ENCODE measurements around the gene SPOCK1.

DNA sequence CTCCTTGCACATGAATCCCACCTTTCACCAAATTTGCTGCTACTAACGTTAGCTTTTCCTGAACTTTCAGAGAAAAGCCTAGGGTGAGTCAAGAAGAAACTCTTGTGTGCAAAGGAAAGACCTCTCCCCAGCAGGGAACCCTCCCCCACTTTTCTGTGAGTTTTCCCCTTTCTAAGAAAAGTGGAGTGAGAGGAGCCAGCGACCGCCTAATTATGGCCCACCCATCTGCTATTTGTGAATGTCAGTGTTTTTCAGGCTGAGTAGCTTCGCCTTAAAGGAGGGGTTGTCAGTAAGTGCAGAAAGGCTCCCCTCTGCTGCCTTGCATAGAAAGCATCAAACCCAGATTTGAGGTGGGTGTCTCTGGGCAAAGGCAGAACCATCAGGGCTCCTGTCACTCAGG, 46.8 kb upstream of the SPOCK1 start:
- TF ChIP-seq, protein P1, sequence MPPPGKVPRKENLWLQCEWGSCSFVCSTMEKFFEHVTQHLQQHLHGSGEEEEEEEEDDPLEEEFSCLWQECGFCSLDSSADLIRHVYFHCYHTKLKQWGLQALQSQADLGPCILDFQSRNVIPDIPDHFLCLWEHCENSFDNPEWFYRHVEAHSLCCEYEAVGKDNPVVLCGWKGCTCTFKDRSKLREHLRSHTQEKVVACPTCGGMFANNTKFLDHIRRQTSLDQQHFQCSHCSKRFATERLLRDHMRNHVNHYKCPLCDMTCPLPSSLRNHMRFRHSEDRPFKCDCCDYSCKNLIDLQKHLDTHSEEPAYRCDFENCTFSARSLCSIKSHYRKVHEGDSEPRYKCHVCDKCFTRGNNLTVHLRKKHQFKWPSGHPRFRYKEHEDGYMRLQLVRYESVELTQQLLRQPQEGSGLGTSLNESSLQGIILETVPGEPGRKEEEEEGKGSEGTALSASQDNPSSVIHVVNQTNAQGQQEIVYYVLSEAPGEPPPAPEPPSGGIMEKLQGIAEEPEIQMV (CRISPR knock-in tag; IDR thresholded peaks at IDR 0.05; ENCODE audit: low read depth): no peak
- TF ChIP-seq, protein P2, sequence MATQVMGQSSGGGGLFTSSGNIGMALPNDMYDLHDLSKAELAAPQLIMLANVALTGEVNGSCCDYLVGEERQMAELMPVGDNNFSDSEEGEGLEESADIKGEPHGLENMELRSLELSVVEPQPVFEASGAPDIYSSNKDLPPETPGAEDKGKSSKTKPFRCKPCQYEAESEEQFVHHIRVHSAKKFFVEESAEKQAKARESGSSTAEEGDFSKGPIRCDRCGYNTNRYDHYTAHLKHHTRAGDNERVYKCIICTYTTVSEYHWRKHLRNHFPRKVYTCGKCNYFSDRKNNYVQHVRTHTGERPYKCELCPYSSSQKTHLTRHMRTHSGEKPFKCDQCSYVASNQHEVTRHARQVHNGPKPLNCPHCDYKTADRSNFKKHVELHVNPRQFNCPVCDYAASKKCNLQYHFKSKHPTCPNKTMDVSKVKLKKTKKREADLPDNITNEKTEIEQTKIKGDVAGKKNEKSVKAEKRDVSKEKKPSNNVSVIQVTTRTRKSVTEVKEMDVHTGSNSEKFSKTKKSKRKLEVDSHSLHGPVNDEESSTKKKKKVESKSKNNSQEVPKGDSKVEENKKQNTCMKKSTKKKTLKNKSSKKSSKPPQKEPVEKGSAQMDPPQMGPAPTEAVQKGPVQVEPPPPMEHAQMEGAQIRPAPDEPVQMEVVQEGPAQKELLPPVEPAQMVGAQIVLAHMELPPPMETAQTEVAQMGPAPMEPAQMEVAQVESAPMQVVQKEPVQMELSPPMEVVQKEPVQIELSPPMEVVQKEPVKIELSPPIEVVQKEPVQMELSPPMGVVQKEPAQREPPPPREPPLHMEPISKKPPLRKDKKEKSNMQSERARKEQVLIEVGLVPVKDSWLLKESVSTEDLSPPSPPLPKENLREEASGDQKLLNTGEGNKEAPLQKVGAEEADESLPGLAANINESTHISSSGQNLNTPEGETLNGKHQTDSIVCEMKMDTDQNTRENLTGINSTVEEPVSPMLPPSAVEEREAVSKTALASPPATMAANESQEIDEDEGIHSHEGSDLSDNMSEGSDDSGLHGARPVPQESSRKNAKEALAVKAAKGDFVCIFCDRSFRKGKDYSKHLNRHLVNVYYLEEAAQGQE (IDR thresholded peaks at IDR 0.05; ENCODE audit: borderline replicate concordance in 1 of 2, low read depth in 1 of 2, low read length in 2 of 2): no peak
- no peak for TF ChIP-seq DMAP1 (CRISPR knock-in tag; IDR thresholded peaks at IDR 0.05)
- no peak for TF ChIP-seq HCFC1 (IDR thresholded peaks at IDR 0.05; ENCODE audit: low read depth, low read length)
- TF ChIP-seq DPF2 (CRISPR knock-in tag; IDR thresholded peaks at IDR 0.05; ENCODE audit: borderline replicate concordance, low read depth): no peak
- TF ChIP-seq, protein P3, sequence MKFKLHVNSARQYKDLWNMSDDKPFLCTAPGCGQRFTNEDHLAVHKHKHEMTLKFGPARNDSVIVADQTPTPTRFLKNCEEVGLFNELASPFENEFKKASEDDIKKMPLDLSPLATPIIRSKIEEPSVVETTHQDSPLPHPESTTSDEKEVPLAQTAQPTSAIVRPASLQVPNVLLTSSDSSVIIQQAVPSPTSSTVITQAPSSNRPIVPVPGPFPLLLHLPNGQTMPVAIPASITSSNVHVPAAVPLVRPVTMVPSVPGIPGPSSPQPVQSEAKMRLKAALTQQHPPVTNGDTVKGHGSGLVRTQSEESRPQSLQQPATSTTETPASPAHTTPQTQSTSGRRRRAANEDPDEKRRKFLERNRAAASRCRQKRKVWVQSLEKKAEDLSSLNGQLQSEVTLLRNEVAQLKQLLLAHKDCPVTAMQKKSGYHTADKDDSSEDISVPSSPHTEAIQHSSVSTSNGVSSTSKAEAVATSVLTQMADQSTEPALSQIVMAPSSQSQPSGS (CRISPR knock-in tag; IDR thresholded peaks at IDR 0.05): no peak
- no peak for TF ChIP-seq ZFP90 (CRISPR knock-in tag; IDR thresholded peaks at IDR 0.05; ENCODE audit: borderline replicate concordance)
